Activated T-helper 1 cell treated with Interleukin-2 at 50 U/mL for 16 hours (primary cell): ENCODE data around the gene AGPS.

Experiments
- DNase-seq: peaks from one replicate; pipeline ENCODE4 v3.0.0-alpha.2; 2020; ENCODE audit warnings: low read depth

The AGPS gene

GRCh38 chr2:177592397-177592796 lies 199.8 kb downstream of the AGPS start:
- no peak for DNase-seq

DNA sequence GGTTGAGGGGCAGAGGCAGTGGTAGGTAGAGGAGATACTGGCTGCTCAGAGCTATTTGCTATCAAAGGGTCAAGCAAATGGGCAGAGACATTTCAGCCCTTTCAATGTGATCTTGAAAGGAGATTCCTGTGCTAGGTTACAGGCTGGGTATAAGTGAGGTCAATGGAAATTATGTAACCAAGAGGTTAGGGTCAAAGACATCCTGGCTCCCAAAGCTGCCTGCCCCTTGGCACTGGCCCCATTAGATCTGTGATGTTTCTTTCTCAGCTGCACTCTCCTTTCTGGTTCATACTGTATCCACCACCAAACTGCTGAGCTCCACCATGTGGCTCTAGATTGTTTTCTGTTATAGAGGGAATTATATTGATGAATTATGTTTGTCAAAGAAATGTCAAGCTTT lies 200.4 kb downstream of the AGPS start:
- no peak for DNase-seq

GRCh38 chr2:177593402-177593801 lies 200.8 kb downstream of the AGPS start:
- DNase-seq: no peak
